ENCODE data around the gene DCLK2.
A peak's percentile ranks its signal among the peaks of the same experiment; 100 is the strongest.
"Not testable (repeated sequence)": the region's sequence is repeated elsewhere in the genome, so short reads cannot be mapped to it uniquely, and the experiment has no call there.

DCLK2 gene

GRCh38 chr4:150192986-150193385 is 114.7 kb downstream of the DCLK2 start:
- no peak for DNase-seq (ENCODE audit: low read depth)
- TF ChIP-seq CTCF (conservative IDR thresholded peaks at IDR 0.05; ENCODE audit: low read depth, low read length) = no peak

GRCh38 chr4:150197256-150197655 is 119.0 kb downstream of the DCLK2 start:
- DNase-seq (ENCODE audit: low read depth); H3K4me3 ChIP-seq (ENCODE audit: low read length): not testable (repeated sequence)

More at GRCh38 chr4:150192986-150193385, 114.7 kb downstream of the DCLK2 start:
- no peak overlapping the region for H3K4me3 ChIP-seq (ENCODE audit: low read length)

- no peak for TF ChIP-seq CTCF (conservative IDR thresholded peaks at IDR 0.05; ENCODE audit: low read depth, low read length)
- H3K4me3 ChIP-seq (ENCODE audit: low read length) = no peak overlapping the region
- no peak for DNase-seq (ENCODE audit: low read depth)
These were observed 120.8 kb downstream of the DCLK2 start for GRCh38 chr4:150199056-150199455.

- no peak for DNase-seq (ENCODE audit: low read depth)
- no peak overlapping the region for H3K4me3 ChIP-seq (ENCODE audit: low read length)
- no peak for TF ChIP-seq CTCF (conservative IDR thresholded peaks at IDR 0.05; ENCODE audit: low read depth, low read length)
These were observed 126.8 kb downstream of the DCLK2 start for GRCh38 chr4:150205016-150205415.

GRCh38 chr4:150206265-150206664 is 128.0 kb downstream of the DCLK2 start:
- DNase-seq (ENCODE audit: low read depth) = no peak
- no peak for TF ChIP-seq CTCF (conservative IDR thresholded peaks at IDR 0.05; ENCODE audit: low read depth, low read length)
- H3K4me3 ChIP-seq (ENCODE audit: low read length) = no peak overlapping the region

GRCh38 chr4:150206954-150207353 is 128.7 kb downstream of the DCLK2 start:
- H3K4me3 ChIP-seq (ENCODE audit: low read length) = no peak overlapping the region
- no peak for TF ChIP-seq CTCF (conservative IDR thresholded peaks at IDR 0.05; ENCODE audit: low read depth, low read length)

GRCh38 chr4:150207871-150208270 is 129.6 kb downstream of the DCLK2 start:
- no peak for TF ChIP-seq CTCF (conservative IDR thresholded peaks at IDR 0.05; ENCODE audit: low read depth, low read length)
- H3K4me3 ChIP-seq (ENCODE audit: low read length) = no peak overlapping the region
- DNase-seq (ENCODE audit: low read depth) = peak; percentile 34

More at GRCh38 chr4:150206954-150207353, 128.7 kb downstream of the DCLK2 start:
- no peak for DNase-seq (ENCODE audit: low read depth)

Measured in retinal pigment epithelial cell (primary cell).